GM12878 (cell line): ENCODE measurements around the gene ZNF232. TPM values are rescaled to one million over a fixed set of nuclear protein-coding genes. Genes with fewer than 3 reads are reported as not detected.
"Not testable (repeated sequence)": the region's sequence is repeated elsewhere in the genome, so short reads cannot be mapped to it uniquely, and the experiment has no call there.

Source experiments
- ATAC-seq: fragments of 200-7000 bp; cut with Tn5 transposase; 3 replicates; pipeline ENCODE4 v1.9.1; 2020; ENCODE audit warnings: mild to moderate bottlenecking, moderate library complexity
- BruUV-seq: library from RNA; stranded (reverse); fragments of 400-500 nt; replicated peaks from 2 replicates; lab custom pipeline; 2021; lab: Mats Ljungman, UMichigan
- CTCF ChIA-PET: fragments of 300-600 bp; sonication (Branson Sonifier 250); formaldehyde crosslinking; extraction: SDS; loops from one replicate; lab custom pipeline; 2021; ENCODE audit warnings: inconsistent platforms; lab: Yijun Ruan, JAX
- POLR2A ChIA-PET: fragments of 350-600 bp; formaldehyde crosslinking; extraction: SDS; loops from one replicate; lab custom pipeline; 2021; ENCODE audit warnings: inconsistent platforms; lab: Charles Lee
- RAD21 ChIA-PET: fragments of 300-600 bp; sonication (Branson Sonifier 250); formaldehyde crosslinking; loops from one replicate; lab custom pipeline; 2023; ENCODE audit warnings: antibody characterized with exemption; ENCODE audit not compliant: unreplicated experiment; lab: Charles Lee
- SMC1A ChIA-PET: fragments of 300-600 bp; sonication (Branson Sonifier 250); formaldehyde crosslinking; loops from one replicate; lab custom pipeline; 2023; ENCODE audit not compliant: unreplicated experiment, uncharacterized antibody; lab: Charles Lee
- DNase-seq: peaks from one replicate; pipeline ENCODE4 v3.0.0-alpha.2; 2011; ENCODE audit warnings: low read depth, low spot score
- FAIRE-seq: peaks from 3 replicates; lab custom pipeline; 2011; peaks lifted over from hg19 to GRCh38; lab: Jason Lieb, UNC
- H2AFZ ChIP-seq: 2 replicates; pipeline ENCODE4 v1.6.0; 2011; ENCODE audit warnings: low read depth, low read length, control low read depth; ENCODE audit not compliant: control insufficient read depth
- H3K27ac ChIP-seq: 2 replicates; pipeline ENCODE4 v1.5.1; 2011; ENCODE audit warnings: control low read depth; ENCODE audit not compliant: control insufficient read depth, insufficient read depth
- H3K27me3 ChIP-seq, 2 experiments: replicated peaks in 1 of 2; 2 replicates each; pipeline versions ENCODE4 v1.6.0 to v1.6.1; 2011; ENCODE audit warnings: low read length in 1 of 2; ENCODE audit not compliant: control insufficient read depth in 2 of 2, insufficient read depth in 2 of 2
- H3K36me3 ChIP-seq, 2 experiments: 2 replicates each; pipeline ENCODE4 v1.5.1; 2011; ENCODE audit warnings: low read length in 1 of 2; ENCODE audit not compliant: control insufficient read depth in 2 of 2, insufficient read depth in 2 of 2
- H3K4me1 ChIP-seq: 2 replicates; pipeline ENCODE4 v1.6.1; 2011; ENCODE audit warnings: mild to moderate bottlenecking, low read length, moderate library complexity, mixed read lengths; ENCODE audit not compliant: control insufficient read depth, insufficient read depth
- H3K4me2 ChIP-seq: 2 replicates; pipeline ENCODE4 v1.6.0; 2011; ENCODE audit warnings: control low read depth; ENCODE audit not compliant: control insufficient read depth, insufficient read depth
- H3K4me3 ChIP-seq: fragments of 200-600 bp; sonication (generic); 2 replicates; pipeline ENCODE4 v1.5.1; 2016
- H3K79me2 ChIP-seq: 2 replicates; pipeline ENCODE4 v1.6.0; 2011; ENCODE audit warnings: low read length; ENCODE audit not compliant: control insufficient read depth, insufficient read depth
- H3K9ac ChIP-seq: 2 replicates; pipeline ENCODE4 v1.8.0; 2011; ENCODE audit warnings: low read length, control low read depth, mixed read lengths; ENCODE audit not compliant: control insufficient read depth, insufficient read depth
- H3K9me3 ChIP-seq: replicated peaks from 3 replicates; pipeline ENCODE4 v1.5.1; 2011; ENCODE audit warnings: mild to moderate bottlenecking, low read length; ENCODE audit not compliant: control insufficient read depth, insufficient read depth
- H4K20me1 ChIP-seq: 2 replicates; pipeline ENCODE4 v1.6.0; 2011; ENCODE audit not compliant: control insufficient read depth, insufficient read depth
- ATF2 ChIP-seq: IDR thresholded peaks from 2 replicates; pipeline ENCODE4 v1.6.1; 2012; ENCODE audit warnings: low read length, inconsistent platforms
- BCL11A ChIP-seq: IDR thresholded peaks from 2 replicates; pipeline ENCODE4 v1.6.1; 2011; ENCODE audit warnings: low read depth, low read length
- CHD1 ChIP-seq: IDR thresholded peaks from 2 replicates; pipeline ENCODE4 v1.6.1; 2012; ENCODE audit warnings: low read depth, low read length, improper control_type of control experiment
- GATAD2B ChIP-seq: fragments of 450-650 bp; conservative IDR thresholded peaks from 2 replicates; pipeline ENCODE4 v1.6.1; 2017; ENCODE audit warnings: low read depth, mild to moderate bottlenecking, moderate library complexity
- JUNB ChIP-seq: IDR thresholded peaks from 2 replicates; pipeline ENCODE4 v1.6.1; 2016; ENCODE audit warnings: antibody characterized with exemption, mild to moderate bottlenecking
- MEF2B ChIP-seq: fragments of 450-650 bp; IDR thresholded peaks from 2 replicates; pipeline ENCODE4 v1.6.1; 2018; ENCODE audit warnings: mild to moderate bottlenecking, moderate library complexity; ENCODE audit not compliant: partially characterized antibody, poor library complexity, severe bottlenecking
- MTA2 ChIP-seq: fragments of 450-650 bp; IDR thresholded peaks from 2 replicates; pipeline ENCODE4 v1.6.1; 2016; ENCODE audit warnings: low read depth, mild to moderate bottlenecking, moderate library complexity
- RAD51 ChIP-seq: fragments of 450-650 bp; IDR thresholded peaks from 2 replicates; pipeline ENCODE4 v1.6.1; 2016; ENCODE audit warnings: moderate library complexity, mild to moderate bottlenecking, inconsistent platforms
- TAF1 ChIP-seq: IDR thresholded peaks from 2 replicates; pipeline ENCODE4 v1.6.1; 2011; ENCODE audit warnings: mild to moderate bottlenecking, low read depth, low read length, borderline replicate concordance
- ZNF384 ChIP-seq: IDR thresholded peaks from 2 replicates; pipeline ENCODE4 v1.6.1; 2012; ENCODE audit warnings: low read depth, mild to moderate bottlenecking, low read length, improper control_type of control experiment, borderline replicate concordance
- WGBS: methylation state at CpG from one replicate; pipeline ENCODE4 v1.1.6; 2016; ENCODE audit warnings: low lambda C conversion rate; ENCODE audit not compliant: insufficient replicate concordance, insufficient coverage; ENCODE audit errors: missing lambda C conversion rate; 5-methylcytosine and 5-hydroxymethylcytosine counted together
- in situ Hi-C: fragments of 300-500 bp; cut with MboI; formaldehyde crosslinking; loops from 9 replicates; pipeline ENCODE4 v1.14.3; 2018; ENCODE audit warnings: mixed read lengths
- intact Hi-C: fragments of 100-400 bp; cut with micrococcal nuclease; formaldehyde crosslinking; loops from one replicate; pipeline ENCODE4 v1.14.2; 2022; ENCODE audit not compliant: unreplicated experiment
- polyA plus RNA-seq, 11 experiments: library from polyadenylated mRNA; depleted of rRNA in 4 of 11; unstranded in 6 of 11; stranded (reverse) in 5 of 11; fragments of >200 nt; fragmentation: Nextera tagmentation in 4 of 11; fragmentation: Illumina TruSeq in 1 of 11; extraction: Ambion mirVana in 4 of 11; extraction: Trizol in 1 of 11; gene quantifications; 1 replicate in 1 of 11; 2 replicates in 10 of 11; pipeline versions ENCODE4 v1.2.1 to v1.2.3, GENCODE V29; 2011 to 2016; ENCODE audit warnings: inconsistent platforms in 2 of 11, missing spikeins in 2 of 11, low read depth in 1 of 11
- total RNA-seq, 4 experiments: library from RNA; depleted of rRNA in 3 of 4; stranded (reverse); fragments of >200 nt in 3 of 4; fragmentation: Illumina TruSeq in 1 of 4; extraction: Trizol in 1 of 4; gene quantifications; 2 replicates each; pipeline versions ENCODE4 v1.2.1 to v1.2.3, GENCODE V29; 2013 to 2021

ZNF232 gene
- total and polyA plus RNA-seq, 10 of the 15 experiments (the other 5 are each of a cell fraction or from before 2014, with no cell fraction given) = 10.1 to 15.7 (median 12.9) TPM

DNA sequence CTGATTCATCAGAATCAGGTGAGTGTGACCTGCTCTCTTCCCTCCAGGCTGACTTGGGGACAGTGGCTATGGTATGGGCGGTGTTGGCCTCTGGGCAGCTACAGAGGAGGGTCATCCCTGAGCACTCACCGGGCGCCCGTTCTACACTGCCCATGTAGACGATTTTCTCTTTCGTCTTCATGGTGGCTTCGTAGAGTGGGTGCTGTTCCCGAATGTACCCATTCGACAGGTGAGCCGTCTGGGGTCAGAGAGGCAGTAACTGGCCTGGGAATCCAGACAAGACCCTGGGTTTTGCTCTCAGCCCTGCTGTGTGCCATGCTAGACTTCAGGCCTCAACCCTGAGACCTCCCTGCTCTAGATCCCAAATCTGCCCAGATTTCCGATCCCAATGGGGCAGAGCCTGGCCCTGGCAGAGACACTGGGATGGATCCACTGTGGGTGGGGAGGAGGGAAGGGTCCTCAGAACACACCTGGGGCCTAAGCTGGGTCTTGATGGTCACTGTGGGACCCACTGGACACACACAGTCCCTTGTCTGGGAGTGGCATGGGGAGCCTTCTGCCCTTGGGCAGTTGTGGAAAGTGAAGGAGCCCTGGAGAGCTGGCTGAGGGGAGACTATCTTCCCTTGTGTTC, 17.3 kb upstream of the ZNF232 start:
- SMC1A ChIA-PET = no interaction called here
- no peaks in the 10 kb centered on the region for H3K79me2 ChIP-seq
- CTCF ChIA-PET = no interaction called here
- intact Hi-C loops (no loop called here), in situ Hi-C loops (no loop called here)
- H3K27me3 ChIP-seq = no peaks in the 10 kb centered on the region
- POLR2A ChIA-PET = no interaction called here
- no TSS peak for BruUV-seq
- H3K9me3 ChIP-seq = no peaks in the 10 kb centered on the region
- no peak overlapping the region for H3K27ac ChIP-seq
- no peaks in the 10 kb centered on the region for H3K4me1 ChIP-seq
- no peak overlapping the region for H3K9ac ChIP-seq
- ATAC-seq (no peak), DNase-seq (no peak), FAIRE-seq (no peak)
- H3K36me3 ChIP-seq = no peaks in the 10 kb centered on the region
- RAD21 ChIA-PET = no interaction called here
- no peak overlapping the region for H3K4me3 ChIP-seq
- H4K20me1 ChIP-seq = no peaks in the 10 kb centered on the region
- no peak for TF ChIP-seq JUNB
- no peak for TF ChIP-seq BCL11A
- no peak for TF ChIP-seq MEF2B
- no peak for TF ChIP-seq RAD51
- TF ChIP-seq TAF1 = no peak
- no peak for TF ChIP-seq GATAD2B
- no peak for TF ChIP-seq ATF2
- no peak for TF ChIP-seq CHD1
- TF ChIP-seq ZNF384 = no peak
- no peak for TF ChIP-seq MTA2
- H2AFZ ChIP-seq = no peak overlapping the region
- WGBS = 55% methylated on average over 11 of the region's 11 CpGs
- no peak overlapping the region for H3K4me2 ChIP-seq

GRCh38 chr17:5128387-5128786, 16.7 kb upstream of the ZNF232 start:
- H3K4me1 ChIP-seq, FAIRE-seq, ATAC-seq, H2AFZ ChIP-seq, H3K4me3 ChIP-seq, RAD21 ChIA-PET, CTCF ChIA-PET, H3K9ac ChIP-seq, in situ Hi-C loops, BruUV-seq, POLR2A ChIA-PET, H3K9me3 ChIP-seq, SMC1A ChIA-PET, H3K27me3 ChIP-seq, H3K36me3 ChIP-seq, H3K27ac ChIP-seq, H3K4me2 ChIP-seq, H3K79me2 ChIP-seq, intact Hi-C loops, DNase-seq, H4K20me1 ChIP-seq: not testable (repeated sequence)
- WGBS = 26% methylated on average over 8 of the region's 8 CpGs
